ENCODE data around the gene POLR3H.

Gene POLR3H

GRCh38 chr22:41570221-41570620, 26.0 kb upstream of the POLR3H start:
- Histone ChIP-seq H3K9ac (no peak overlapping the region), H3K27me3 (ENCODE audit: insufficient read depth, low read depth) (no peaks in the 10 kb centered on the region), H3K27ac (no peak overlapping the region), H3K4me1 (ENCODE audit: low read depth, poor library complexity, severe bottlenecking) (peaks cover 4% of the 10 kb centered on the region), H2AFZ (ENCODE audit: low read depth) (no peak overlapping the region), H3K4me2 (no peak overlapping the region), H3K36me3 (ENCODE audit: insufficient read depth) (no peaks in the 10 kb centered on the region), H3K79me2 (ENCODE audit: insufficient read depth, low read depth) (no peaks in the 10 kb centered on the region), H4K20me1 (ENCODE audit: insufficient read depth) (no peaks in the 10 kb centered on the region), H3K4me3 (IDR thresholded peaks at IDR 0.05; ENCODE audit: insufficient read depth, low read depth, low read length) (no peak overlapping the region)
- TF ChIP-seq, protein P1, sequence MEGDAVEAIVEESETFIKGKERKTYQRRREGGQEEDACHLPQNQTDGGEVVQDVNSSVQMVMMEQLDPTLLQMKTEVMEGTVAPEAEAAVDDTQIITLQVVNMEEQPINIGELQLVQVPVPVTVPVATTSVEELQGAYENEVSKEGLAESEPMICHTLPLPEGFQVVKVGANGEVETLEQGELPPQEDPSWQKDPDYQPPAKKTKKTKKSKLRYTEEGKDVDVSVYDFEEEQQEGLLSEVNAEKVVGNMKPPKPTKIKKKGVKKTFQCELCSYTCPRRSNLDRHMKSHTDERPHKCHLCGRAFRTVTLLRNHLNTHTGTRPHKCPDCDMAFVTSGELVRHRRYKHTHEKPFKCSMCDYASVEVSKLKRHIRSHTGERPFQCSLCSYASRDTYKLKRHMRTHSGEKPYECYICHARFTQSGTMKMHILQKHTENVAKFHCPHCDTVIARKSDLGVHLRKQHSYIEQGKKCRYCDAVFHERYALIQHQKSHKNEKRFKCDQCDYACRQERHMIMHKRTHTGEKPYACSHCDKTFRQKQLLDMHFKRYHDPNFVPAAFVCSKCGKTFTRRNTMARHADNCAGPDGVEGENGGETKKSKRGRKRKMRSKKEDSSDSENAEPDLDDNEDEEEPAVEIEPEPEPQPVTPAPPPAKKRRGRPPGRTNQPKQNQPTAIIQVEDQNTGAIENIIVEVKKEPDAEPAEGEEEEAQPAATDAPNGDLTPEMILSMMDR (conservative IDR thresholded peaks at IDR 0.05; ENCODE audit: low read depth, low read length), result no peak

DNA sequence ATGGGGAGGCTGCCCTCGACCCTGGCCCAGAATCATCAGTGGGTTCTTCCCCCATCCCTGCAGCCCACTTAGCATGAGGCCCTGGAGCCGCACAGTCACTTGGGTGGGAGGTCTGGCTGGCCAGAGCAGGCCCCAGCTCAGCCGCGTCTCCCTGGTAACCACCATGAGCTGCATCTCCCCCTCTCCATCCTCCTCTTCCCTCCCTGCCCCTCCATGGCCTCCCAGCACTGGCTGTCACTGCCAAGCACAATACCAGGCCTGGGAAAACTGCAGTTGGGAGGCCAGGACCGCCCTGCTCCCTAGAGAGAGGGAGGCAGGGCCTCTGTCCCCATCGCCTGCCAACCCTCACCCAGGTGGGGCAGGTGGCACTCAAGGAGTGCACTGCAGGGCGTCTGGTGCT, 24.5 kb upstream of the POLR3H start:
- H3K9ac ChIP-seq, result no peak overlapping the region
- no peak overlapping the region for H2AFZ ChIP-seq (ENCODE audit: low read depth)
- TF ChIP-seq, protein P1 (conservative IDR thresholded peaks at IDR 0.05; ENCODE audit: low read depth, low read length), result no peak

GRCh38 chr22:41567512-41567768, 23.2 kb upstream of the POLR3H start:
- Histone ChIP-seq H3K9ac (no peak overlapping the region), H3K36me3 (ENCODE audit: insufficient read depth) (no peaks in the 10 kb centered on the region), H3K27ac (no peak overlapping the region), H3K4me1 (ENCODE audit: low read depth, poor library complexity, severe bottlenecking) (peaks cover 12% of the 10 kb centered on the region), H3K79me2 (ENCODE audit: insufficient read depth, low read depth) (no peaks in the 10 kb centered on the region), H3K4me3 (IDR thresholded peaks at IDR 0.05; ENCODE audit: insufficient read depth, low read depth, low read length) (no peak overlapping the region), H3K27me3 (ENCODE audit: insufficient read depth, low read depth) (no peaks in the 10 kb centered on the region), H3K4me2 (no peak overlapping the region), H4K20me1 (ENCODE audit: insufficient read depth) (no peaks in the 10 kb centered on the region), H2AFZ (ENCODE audit: low read depth) (no peak overlapping the region)
- TF ChIP-seq, protein P1 (conservative IDR thresholded peaks at IDR 0.05; ENCODE audit: low read depth, low read length), result no peak

More for the DNA sequence above, 24.5 kb upstream of the POLR3H start:
- H3K4me3 ChIP-seq (IDR thresholded peaks at IDR 0.05; ENCODE audit: insufficient read depth, low read depth, low read length), result no peak overlapping the region
- H3K27me3 ChIP-seq (ENCODE audit: insufficient read depth, low read depth), result no peaks in the 10 kb centered on the region
- H3K4me1 ChIP-seq (ENCODE audit: low read depth, poor library complexity, severe bottlenecking), result peaks cover 5% of the 10 kb centered on the region
- H3K4me2 ChIP-seq, result no peak overlapping the region
- H3K27ac ChIP-seq, result no peak overlapping the region
- no peaks in the 10 kb centered on the region for H3K36me3 ChIP-seq (ENCODE audit: insufficient read depth)
- H4K20me1 ChIP-seq (ENCODE audit: insufficient read depth), result no peaks in the 10 kb centered on the region
- no peaks in the 10 kb centered on the region for H3K79me2 ChIP-seq (ENCODE audit: insufficient read depth, low read depth)

- H3K36me3 ChIP-seq (ENCODE audit: insufficient read depth), result no peaks in the 10 kb centered on the region
- H3K27me3 ChIP-seq (ENCODE audit: insufficient read depth, low read depth), result no peaks in the 10 kb centered on the region
- no peak overlapping the region for H3K9ac ChIP-seq
- no peak overlapping the region for H3K4me2 ChIP-seq
- no peak overlapping the region for H3K4me3 ChIP-seq (IDR thresholded peaks at IDR 0.05; ENCODE audit: insufficient read depth, low read depth, low read length)
- H3K4me1 ChIP-seq (ENCODE audit: low read depth, poor library complexity, severe bottlenecking), result peaks cover 16% of the 10 kb centered on the region
- no peaks in the 10 kb centered on the region for H3K79me2 ChIP-seq (ENCODE audit: insufficient read depth, low read depth)
- no peak overlapping the region for H3K27ac ChIP-seq
- H2AFZ ChIP-seq (ENCODE audit: low read depth), result no peak overlapping the region
- no peaks in the 10 kb centered on the region for H4K20me1 ChIP-seq (ENCODE audit: insufficient read depth)
- TF ChIP-seq, protein P1 (conservative IDR thresholded peaks at IDR 0.05; ENCODE audit: low read depth, low read length), result no peak
Observed at GRCh38 chr22:41565403-41566054, 21.3 kb upstream of the POLR3H start.

Measured in KMS-11 (cell line).